ENCODE data around the gene PYDC1. TPM values are rescaled to one million over a fixed set of nuclear protein-coding genes. Genes with fewer than 3 reads are reported as not detected.

The PYDC1 gene
- total and polyA plus RNA-seq, 2 of the 13 experiments (the other 11 are each of a cell fraction or from before 2014, with no cell fraction given) = not detected

DNA sequence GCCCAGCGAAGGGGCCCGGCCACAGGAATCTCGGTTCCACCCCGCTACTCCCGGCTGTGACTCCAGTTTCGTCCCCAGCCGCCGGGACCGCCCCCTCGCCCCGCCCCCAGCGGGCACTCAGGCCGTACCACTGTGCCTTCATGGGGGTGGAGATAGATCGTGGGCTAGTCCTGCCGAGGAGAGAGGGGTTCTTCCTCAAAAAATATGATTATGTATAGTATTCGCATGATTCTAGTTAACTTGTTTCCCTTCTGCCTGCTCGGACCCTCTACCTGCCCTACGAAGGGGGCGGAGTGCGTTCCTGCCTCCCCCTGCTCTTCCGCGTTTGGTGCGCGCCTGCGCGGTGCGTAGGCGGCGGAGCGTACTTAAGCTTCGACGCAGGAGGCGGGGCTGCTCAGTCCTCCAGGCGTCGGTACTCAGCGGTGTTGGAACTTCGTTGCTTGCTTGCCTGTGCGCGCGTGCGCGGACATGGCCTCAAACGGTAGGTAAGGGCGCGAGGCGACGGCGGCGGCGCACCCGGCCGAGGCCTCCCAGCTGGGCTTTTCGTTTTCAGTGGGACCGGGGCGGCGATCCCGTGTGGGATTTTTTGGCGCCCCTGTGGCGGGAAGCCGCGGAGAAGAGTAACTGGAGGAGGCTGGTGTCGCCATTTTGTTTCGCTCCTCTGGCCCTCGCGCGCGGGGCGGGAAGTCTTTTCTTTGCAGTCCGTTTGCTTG lies 37.0 kb downstream of the PYDC1 start, which contains the start of gene FUS (continued):
- TF ChIP-seq, protein P1, sequence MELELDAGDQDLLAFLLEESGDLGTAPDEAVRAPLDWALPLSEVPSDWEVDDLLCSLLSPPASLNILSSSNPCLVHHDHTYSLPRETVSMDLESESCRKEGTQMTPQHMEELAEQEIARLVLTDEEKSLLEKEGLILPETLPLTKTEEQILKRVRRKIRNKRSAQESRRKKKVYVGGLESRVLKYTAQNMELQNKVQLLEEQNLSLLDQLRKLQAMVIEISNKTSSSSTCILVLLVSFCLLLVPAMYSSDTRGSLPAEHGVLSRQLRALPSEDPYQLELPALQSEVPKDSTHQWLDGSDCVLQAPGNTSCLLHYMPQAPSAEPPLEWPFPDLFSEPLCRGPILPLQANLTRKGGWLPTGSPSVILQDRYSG (CRISPR knock-in tag; IDR thresholded peaks at IDR 0.05) = no peak; the same call in 1 of the 2 replicates
- TF ChIP-seq U2AF1 (optimal IDR thresholded peaks at IDR 0.05; ENCODE audit: low read depth, low read length) (peak; percentile 99), TEAD3 (CRISPR knock-in tag; optimal IDR thresholded peaks at IDR 0.05; ENCODE audit: borderline replicate concordance) (peak; percentile 77), ZNF160 (CRISPR knock-in tag; IDR thresholded peaks at IDR 0.05) (no peak; the same call in 1 of the 2 replicates), NCOR1 (IDR thresholded peaks at IDR 0.05; ENCODE audit: borderline replicate concordance, low read length) (peak; percentile 6; the same call in 1 of the 2 replicates), KLF12 (CRISPR knock-in tag; IDR thresholded peaks at IDR 0.05; ENCODE audit: borderline replicate concordance) (peak; percentile 95), HOXA3 (CRISPR knock-in tag; IDR thresholded peaks at IDR 0.05) (peak; percentile 81; the same call in 1 of the 2 replicates), ZNF205 (CRISPR knock-in tag; IDR thresholded peaks at IDR 0.05) (peak; percentile 85), HBP1 (CRISPR knock-in tag; IDR thresholded peaks at IDR 0.05; ENCODE audit: low read depth) (no peak), POLR2AphosphoS2 (IDR thresholded peaks at IDR 0.05; ENCODE audit: low read depth, low read length) (peak; percentile 99), ZNF639 (CRISPR knock-in tag; conservative IDR thresholded peaks at IDR 0.05) (0 out of 2 replicates have a peak, but pooled peaks have one; percentile 29), SAP130 (CRISPR knock-in tag; IDR thresholded peaks at IDR 0.05; ENCODE audit: low read depth) (peak; percentile 69), ZNF20 (CRISPR knock-in tag; IDR thresholded peaks at IDR 0.05) (no peak; the same call in 1 of the 2 replicates), ZFP1 (CRISPR knock-in tag; IDR thresholded peaks at IDR 0.05) (peak; percentile 94), TFAP4 (IDR thresholded peaks at IDR 0.05; ENCODE audit: borderline replicate concordance, low read depth) (0 out of 2 replicates have a peak, but pooled peaks have one; percentile 10), ZMYM3 (CRISPR knock-in tag; IDR thresholded peaks at IDR 0.05) (no peak)
- TF ChIP-seq, protein P2, sequence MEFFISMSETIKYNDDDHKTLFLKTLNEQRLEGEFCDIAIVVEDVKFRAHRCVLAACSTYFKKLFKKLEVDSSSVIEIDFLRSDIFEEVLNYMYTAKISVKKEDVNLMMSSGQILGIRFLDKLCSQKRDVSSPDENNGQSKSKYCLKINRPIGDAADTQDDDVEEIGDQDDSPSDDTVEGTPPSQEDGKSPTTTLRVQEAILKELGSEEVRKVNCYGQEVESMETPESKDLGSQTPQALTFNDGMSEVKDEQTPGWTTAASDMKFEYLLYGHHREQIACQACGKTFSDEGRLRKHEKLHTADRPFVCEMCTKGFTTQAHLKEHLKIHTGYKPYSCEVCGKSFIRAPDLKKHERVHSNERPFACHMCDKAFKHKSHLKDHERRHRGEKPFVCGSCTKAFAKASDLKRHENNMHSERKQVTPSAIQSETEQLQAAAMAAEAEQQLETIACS (CRISPR knock-in tag; IDR thresholded peaks at IDR 0.05) = no peak
- TF ChIP-seq, protein P3, sequence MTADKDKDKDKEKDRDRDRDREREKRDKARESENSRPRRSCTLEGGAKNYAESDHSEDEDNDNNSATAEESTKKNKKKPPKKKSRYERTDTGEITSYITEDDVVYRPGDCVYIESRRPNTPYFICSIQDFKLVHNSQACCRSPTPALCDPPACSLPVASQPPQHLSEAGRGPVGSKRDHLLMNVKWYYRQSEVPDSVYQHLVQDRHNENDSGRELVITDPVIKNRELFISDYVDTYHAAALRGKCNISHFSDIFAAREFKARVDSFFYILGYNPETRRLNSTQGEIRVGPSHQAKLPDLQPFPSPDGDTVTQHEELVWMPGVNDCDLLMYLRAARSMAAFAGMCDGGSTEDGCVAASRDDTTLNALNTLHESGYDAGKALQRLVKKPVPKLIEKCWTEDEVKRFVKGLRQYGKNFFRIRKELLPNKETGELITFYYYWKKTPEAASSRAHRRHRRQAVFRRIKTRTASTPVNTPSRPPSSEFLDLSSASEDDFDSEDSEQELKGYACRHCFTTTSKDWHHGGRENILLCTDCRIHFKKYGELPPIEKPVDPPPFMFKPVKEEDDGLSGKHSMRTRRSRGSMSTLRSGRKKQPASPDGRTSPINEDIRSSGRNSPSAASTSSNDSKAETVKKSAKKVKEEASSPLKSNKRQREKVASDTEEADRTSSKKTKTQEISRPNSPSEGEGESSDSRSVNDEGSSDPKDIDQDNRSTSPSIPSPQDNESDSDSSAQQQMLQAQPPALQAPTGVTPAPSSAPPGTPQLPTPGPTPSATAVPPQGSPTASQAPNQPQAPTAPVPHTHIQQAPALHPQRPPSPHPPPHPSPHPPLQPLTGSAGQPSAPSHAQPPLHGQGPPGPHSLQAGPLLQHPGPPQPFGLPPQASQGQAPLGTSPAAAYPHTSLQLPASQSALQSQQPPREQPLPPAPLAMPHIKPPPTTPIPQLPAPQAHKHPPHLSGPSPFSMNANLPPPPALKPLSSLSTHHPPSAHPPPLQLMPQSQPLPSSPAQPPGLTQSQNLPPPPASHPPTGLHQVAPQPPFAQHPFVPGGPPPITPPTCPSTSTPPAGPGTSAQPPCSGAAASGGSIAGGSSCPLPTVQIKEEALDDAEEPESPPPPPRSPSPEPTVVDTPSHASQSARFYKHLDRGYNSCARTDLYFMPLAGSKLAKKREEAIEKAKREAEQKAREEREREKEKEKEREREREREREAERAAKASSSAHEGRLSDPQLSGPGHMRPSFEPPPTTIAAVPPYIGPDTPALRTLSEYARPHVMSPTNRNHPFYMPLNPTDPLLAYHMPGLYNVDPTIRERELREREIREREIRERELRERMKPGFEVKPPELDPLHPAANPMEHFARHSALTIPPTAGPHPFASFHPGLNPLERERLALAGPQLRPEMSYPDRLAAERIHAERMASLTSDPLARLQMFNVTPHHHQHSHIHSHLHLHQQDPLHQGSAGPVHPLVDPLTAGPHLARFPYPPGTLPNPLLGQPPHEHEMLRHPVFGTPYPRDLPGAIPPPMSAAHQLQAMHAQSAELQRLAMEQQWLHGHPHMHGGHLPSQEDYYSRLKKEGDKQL (CRISPR knock-in tag; IDR thresholded peaks at IDR 0.05; ENCODE audit: low read depth) = no peak

Measured in HepG2 (cell line).